ENCODE data around the gene FARSA.

GRCh38 chr19:12932392-12933286, 872 bp downstream of the FARSA start:
- TF ChIP-seq CTCF (IDR thresholded peaks at IDR 0.05) (no peak), POLR2A (IDR thresholded peaks at IDR 0.05) (no peak)

All from uterus (tissue), 2 donors.